HEK293 (cell line): ENCODE measurements around the gene TKT.

ENCODE experiments used
- CTCF ChIP-seq: fragments of 450-650 bp; formaldehyde crosslinking; IDR thresholded peaks from 2 replicates; pipeline ENCODE4 v1.5.1; 2016; ENCODE audit warnings: missing biosample characterization, missing genetic modification characterization
- SP2 ChIP-seq: fragments of 450-650 bp; formaldehyde crosslinking; IDR thresholded peaks from 2 replicates; pipeline ENCODE4 v1.5.1; 2016; ENCODE audit warnings: missing biosample characterization, missing genetic modification characterization
- ZNF23 ChIP-seq: fragments of 450-650 bp; formaldehyde crosslinking; IDR thresholded peaks from 2 replicates; pipeline ENCODE4 v1.5.1; 2016; ENCODE audit warnings: missing biosample characterization, missing genetic modification characterization, borderline replicate concordance
- ZNF274 ChIP-seq, 2 experiments: fragments of 200-500 bp in 1 of 2; fragments of 450-650 bp in 1 of 2; sonication (Bioruptor generic) in 1 of 2; formaldehyde crosslinking in 1 of 2; IDR thresholded peaks; 2 replicates each; pipeline versions ENCODE4 v1.5.1 to v1.6.1; 2014 to 2016; ENCODE audit warnings: borderline replicate concordance in 1 of 2, inconsistent platforms in 1 of 2, low read length in 1 of 2, missing biosample characterization in 1 of 2, missing genetic modification characterization in 1 of 2
- ZNF785 ChIP-seq: fragments of 450-650 bp; formaldehyde crosslinking; IDR thresholded peaks from 2 replicates; pipeline ENCODE4 v1.5.1; 2016; ENCODE audit warnings: missing biosample characterization, missing genetic modification characterization
- ZSCAN30 ChIP-seq: fragments of 450-650 bp; IDR thresholded peaks from 2 replicates; pipeline ENCODE4 v1.5.1; 2018; ENCODE audit warnings: missing biosample characterization, mild to moderate bottlenecking, missing genetic modification characterization, moderate library complexity

- TF ChIP-seq CTCF = no peak
- TF ChIP-seq ZSCAN30 (tag by site-specific recombination) = no peak
- TF ChIP-seq ZNF23 (tag by site-specific recombination) = no peak
- no peak for TF ChIP-seq ZNF274 (IDR thresholded peaks at IDR 0.05; ENCODE audit: low read length)
- TF ChIP-seq ZNF274 (tag by site-specific recombination; IDR thresholded peaks at IDR 0.05; ENCODE audit: borderline replicate concordance) = no peak
- no peak for TF ChIP-seq SP2 (tag by site-specific recombination)
- TF ChIP-seq ZNF785 (tag by site-specific recombination) = no peak
Measured at GRCh38 chr3:53295410-53295809, 39.6 kb upstream of the TKT start.
